Measurements from ENCODE around the gene HBB. TPM values are rescaled to one million over a fixed set of nuclear protein-coding genes. Genes with fewer than 3 reads are reported as not detected.

HBB gene
- polyA plus RNA-seq, 3 donors, result 3.0 to 298 (median 278) TPM

DNA sequence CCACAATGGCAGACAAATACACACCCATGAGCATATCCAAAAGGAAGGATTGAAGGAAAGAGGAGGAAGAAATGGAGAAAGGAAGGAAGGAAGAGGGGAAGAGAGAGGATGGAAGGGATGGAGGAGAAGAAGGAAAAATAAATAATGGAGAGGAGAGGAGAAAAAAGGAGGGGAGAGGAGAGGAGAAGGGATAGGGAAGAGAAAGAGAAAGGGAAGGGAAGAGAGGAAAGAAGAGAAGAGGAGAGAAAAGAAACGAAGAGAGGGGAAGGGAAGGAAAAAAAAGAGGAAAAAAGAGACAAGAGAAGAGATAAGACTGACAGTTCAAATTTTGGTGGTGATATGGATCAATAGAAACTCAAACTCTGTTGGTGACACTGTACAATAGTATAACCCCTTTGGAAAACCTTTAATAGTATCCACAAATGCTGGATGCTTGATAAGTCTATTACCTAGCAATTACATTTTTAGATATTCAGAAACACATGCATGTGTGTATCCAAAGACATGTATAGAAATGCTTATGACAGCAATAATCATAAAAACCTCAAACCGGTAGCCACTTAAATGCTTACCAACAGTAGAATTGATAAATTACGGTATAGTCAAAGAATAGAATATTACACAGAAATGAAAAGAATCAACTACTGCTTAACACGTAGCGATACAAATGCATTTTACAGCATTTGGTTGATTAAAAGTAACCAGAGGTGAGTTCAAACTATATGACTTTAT lies 8.7 kb upstream of the HBB start:
- no peak for DNase-seq
- Mint-ChIP-seq H3K4me3 (no peak overlapping the region), H3K9me3 (no peaks in the 10 kb centered on the region), H3K27me3 (ENCODE audit: low read depth in 3 of 3) (peaks cover 0 to 1% (median 0%) of the 10 kb centered on the region in 3 donors), H3K27ac (no peak overlapping the region), H3K4me1 (peaks cover 7% of the 10 kb centered on the region), H3K36me3 (no peaks in the 10 kb centered on the region)
- no peaks in the 10 kb centered on the region for H3K36me3 ChIP-seq (replicated peaks in 1 of 2; ENCODE audit: control insufficient read depth in 1 of 2, insufficient read depth in 2 of 2, low read length in 2 of 2)
- TF ChIP-seq, protein P1, sequence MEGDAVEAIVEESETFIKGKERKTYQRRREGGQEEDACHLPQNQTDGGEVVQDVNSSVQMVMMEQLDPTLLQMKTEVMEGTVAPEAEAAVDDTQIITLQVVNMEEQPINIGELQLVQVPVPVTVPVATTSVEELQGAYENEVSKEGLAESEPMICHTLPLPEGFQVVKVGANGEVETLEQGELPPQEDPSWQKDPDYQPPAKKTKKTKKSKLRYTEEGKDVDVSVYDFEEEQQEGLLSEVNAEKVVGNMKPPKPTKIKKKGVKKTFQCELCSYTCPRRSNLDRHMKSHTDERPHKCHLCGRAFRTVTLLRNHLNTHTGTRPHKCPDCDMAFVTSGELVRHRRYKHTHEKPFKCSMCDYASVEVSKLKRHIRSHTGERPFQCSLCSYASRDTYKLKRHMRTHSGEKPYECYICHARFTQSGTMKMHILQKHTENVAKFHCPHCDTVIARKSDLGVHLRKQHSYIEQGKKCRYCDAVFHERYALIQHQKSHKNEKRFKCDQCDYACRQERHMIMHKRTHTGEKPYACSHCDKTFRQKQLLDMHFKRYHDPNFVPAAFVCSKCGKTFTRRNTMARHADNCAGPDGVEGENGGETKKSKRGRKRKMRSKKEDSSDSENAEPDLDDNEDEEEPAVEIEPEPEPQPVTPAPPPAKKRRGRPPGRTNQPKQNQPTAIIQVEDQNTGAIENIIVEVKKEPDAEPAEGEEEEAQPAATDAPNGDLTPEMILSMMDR (IDR thresholded peaks at IDR 0.05), result no peak
- H3K4me3 ChIP-seq (replicated peaks in 1 of 3; ENCODE audit: low read depth in 2 of 3, low read length in 3 of 3), result no peak overlapping the region
- no peak overlapping the region for H2AFZ ChIP-seq (ENCODE audit: insufficient read depth, low read depth, low read length, poor library complexity, severe bottlenecking)
- H3K9me3 ChIP-seq (replicated peaks in 1 of 2; ENCODE audit: control insufficient read depth in 1 of 2, insufficient read depth in 1 of 2, low read length in 2 of 2), result no peaks in the 10 kb centered on the region
- intact Hi-C loops (cut with micrococcal nuclease), result no loop called here
- no peaks in the 10 kb centered on the region for H4K20me1 ChIP-seq (ENCODE audit: insufficient read depth, low read length)
- H3K9ac ChIP-seq (ENCODE audit: insufficient read depth, low read length, poor library complexity, severe bottlenecking), result no peak overlapping the region
- H3K79me2 ChIP-seq (ENCODE audit: insufficient read depth, low read length), result no peaks in the 10 kb centered on the region
- WGBS (ENCODE audit: insufficient coverage), result 67% methylated on average over 2 of the region's 5 CpGs
- H3K4me1 ChIP-seq (ENCODE audit: control insufficient read depth in 1 of 2, insufficient read depth in 2 of 2, low read length in 2 of 2), result no peaks in the 10 kb centered on the region
- H3K27ac ChIP-seq (ENCODE audit: low read depth in 1 of 2, low read length in 2 of 2), result no peak overlapping the region
- H3K4me2 ChIP-seq (replicated peaks; ENCODE audit: extremely low read depth, low read length, poor library complexity, severe bottlenecking), result no peak overlapping the region
- H3K27me3 ChIP-seq (ENCODE audit: control insufficient read depth in 2 of 2, insufficient read depth in 2 of 2, low read length in 2 of 2), result no peaks in the 10 kb centered on the region

DNA sequence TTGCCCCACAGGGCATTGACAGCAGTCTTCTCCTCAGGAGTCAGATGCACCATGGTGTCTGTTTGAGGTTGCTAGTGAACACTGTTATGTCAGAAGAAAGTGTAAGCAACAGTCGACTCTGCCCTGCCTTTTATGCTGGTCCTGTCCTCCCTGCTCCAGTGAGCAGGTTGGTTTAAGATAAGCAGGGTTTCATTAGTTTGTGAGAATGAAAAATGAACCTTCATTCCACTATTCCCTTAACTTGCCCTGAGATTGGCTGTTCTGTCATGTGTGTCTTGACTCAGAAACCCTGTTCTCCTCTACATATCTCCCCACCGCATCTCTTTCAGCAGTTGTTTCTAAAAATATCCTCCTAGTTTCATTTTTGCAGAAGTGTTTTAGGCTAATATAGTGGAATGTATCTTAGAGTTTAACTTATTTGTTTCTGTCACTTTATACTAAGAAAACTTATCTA lies 7.5 kb upstream of the HBB start, which contains the start of gene HBD:
Gene HBD (minus strand): TSS at position 103 of the 454 bp plus-strand sequence. CDS start 50 bp downstream, at position 53.
- H3K9ac ChIP-seq (ENCODE audit: insufficient read depth, low read length, poor library complexity, severe bottlenecking), result no peak within 1 kb of the TSS
- no peak within 1 kb of the TSS for H3K4me3 ChIP-seq (replicated peaks in 1 of 3; ENCODE audit: low read depth in 2 of 3, low read length in 3 of 3)
- peaks cover 0 to 1% (median 0%) of the 10 kb centered on the region in 3 donors for H3K27me3 Mint-ChIP-seq (ENCODE audit: low read depth in 3 of 3)
- H3K4me3 Mint-ChIP-seq, result no peak within 1 kb of the TSS
- H3K27ac ChIP-seq (ENCODE audit: low read depth in 1 of 2, low read length in 2 of 2), result no peak within 1 kb of the TSS
- H2AFZ ChIP-seq (ENCODE audit: insufficient read depth, low read depth, low read length, poor library complexity, severe bottlenecking), result no peak within 1 kb of the TSS
- H3K79me2 ChIP-seq (ENCODE audit: insufficient read depth, low read length), result no peaks in the 10 kb centered on the region
- no peaks in the 10 kb centered on the region for H3K27me3 ChIP-seq (ENCODE audit: control insufficient read depth in 2 of 2, insufficient read depth in 2 of 2, low read length in 2 of 2)
- intact Hi-C loops (cut with micrococcal nuclease), result no loop called here
- H3K27ac Mint-ChIP-seq, result no peak within 1 kb of the TSS
- H4K20me1 ChIP-seq (ENCODE audit: insufficient read depth, low read length), result no peaks in the 10 kb centered on the region
- DNase-seq, result no peak
- H3K9me3 Mint-ChIP-seq, result no peaks in the 10 kb centered on the region
- H3K4me1 ChIP-seq (ENCODE audit: control insufficient read depth in 1 of 2, insufficient read depth in 2 of 2, low read length in 2 of 2), result no peaks in the 10 kb centered on the region
- no peak within 1 kb of the TSS for H3K4me2 ChIP-seq (replicated peaks; ENCODE audit: extremely low read depth, low read length, poor library complexity, severe bottlenecking)
- no peaks in the 10 kb centered on the region for H3K36me3 ChIP-seq (replicated peaks in 1 of 2; ENCODE audit: control insufficient read depth in 1 of 2, insufficient read depth in 2 of 2, low read length in 2 of 2)
- H3K36me3 Mint-ChIP-seq, result no peaks in the 10 kb centered on the region
- TF ChIP-seq, protein P1 (IDR thresholded peaks at IDR 0.05), result no peak
- H3K4me1 Mint-ChIP-seq, result peaks cover 7% of the 10 kb centered on the region
- H3K9me3 ChIP-seq (replicated peaks in 1 of 2; ENCODE audit: control insufficient read depth in 1 of 2, insufficient read depth in 1 of 2, low read length in 2 of 2), result no peaks in the 10 kb centered on the region
- no CpG with 5 or more reads among the region's 2 CpGs for WGBS (ENCODE audit: insufficient coverage)
